Erythroblast (primary cell): Measurements from ENCODE around the gene RGS7.

Source experiments
- DNase-seq, 2 experiments: peaks; one replicate each; lab custom pipeline; 2025; lab: John Stamatoyannopoulos, UW
- GATA1 ChIP-seq: IDR thresholded peaks from 2 replicates; pipeline ENCODE4 v1.6.1; 2011; ENCODE audit warnings: low read depth, mild to moderate bottlenecking, control low read depth, low read length, moderate library complexity
- POLR2A ChIP-seq: IDR thresholded peaks from 2 replicates; pipeline ENCODE4 v1.6.1; 2011; ENCODE audit warnings: mild to moderate bottlenecking, low read length

The RGS7 gene

GRCh38 chr1:241063276-241063675, 293.7 kb downstream of the RGS7 start:
- no peak for TF ChIP-seq GATA1
- TF ChIP-seq POLR2A = no peak
- no peak for DNase-seq

- TF ChIP-seq GATA1 (no peak), POLR2A (no peak)
- no peak for DNase-seq
Measured at GRCh38 chr1:241061062-241061461, 295.9 kb downstream of the RGS7 start.

GRCh38 chr1:241048622-241049021, 308.4 kb downstream of the RGS7 start:
- TF ChIP-seq POLR2A (no peak), GATA1 (no peak)
- no peak for DNase-seq

GRCh38 chr1:241045659-241046058, 311.3 kb downstream of the RGS7 start:
- no peak for TF ChIP-seq POLR2A
- TF ChIP-seq GATA1 = no peak
- DNase-seq = no peak

GRCh38 chr1:241034203-241034936, 322.6 kb downstream of the RGS7 start:
- no peak for DNase-seq
- TF ChIP-seq POLR2A = no peak
- TF ChIP-seq GATA1 = no peak

- TF ChIP-seq GATA1 = no peak
- TF ChIP-seq POLR2A = no peak
- no peak for DNase-seq
Measured at GRCh38 chr1:241024834-241025233, 332.2 kb downstream of the RGS7 start.

GRCh38 chr1:241022366-241022765, 334.6 kb downstream of the RGS7 start:
- no peak for TF ChIP-seq GATA1
- no peak for TF ChIP-seq POLR2A
- no peak for DNase-seq

- no peak for DNase-seq
Measured at GRCh38 chr1:241020851-241021697, 335.9 kb downstream of the RGS7 start.

GRCh38 chr1:241012708-241013340, 344.2 kb downstream of the RGS7 start:
- no peak for DNase-seq
- TF ChIP-seq GATA1 (no peak), POLR2A (no peak)

More at GRCh38 chr1:241020851-241021697, 335.9 kb downstream of the RGS7 start:
- TF ChIP-seq POLR2A (no peak), GATA1 (no peak)

GRCh38 chr1:241007668-241008067, 349.3 kb downstream of the RGS7 start:
- TF ChIP-seq GATA1 (no peak), POLR2A (no peak)

GRCh38 chr1:240999826-241000225, 357.2 kb downstream of the RGS7 start:
- TF ChIP-seq POLR2A (no peak), GATA1 (no peak)
- no peak for DNase-seq

More at GRCh38 chr1:241007668-241008067, 349.3 kb downstream of the RGS7 start:
- DNase-seq = no peak

- no peak for TF ChIP-seq POLR2A
- TF ChIP-seq GATA1 = no peak
- DNase-seq = no peak
Measured at GRCh38 chr1:240998441-240999015, 358.5 kb downstream of the RGS7 start.

- DNase-seq = no peak
- TF ChIP-seq POLR2A (no peak), GATA1 (no peak)
Measured at GRCh38 chr1:240998024-240998423, 359.0 kb downstream of the RGS7 start.

- TF ChIP-seq GATA1 = no peak
- no peak for TF ChIP-seq POLR2A
- no peak for DNase-seq
Measured at GRCh38 chr1:240993004-240993403, 364.0 kb downstream of the RGS7 start.

GRCh38 chr1:240991230-240991629, 365.8 kb downstream of the RGS7 start:
- DNase-seq = no peak
- TF ChIP-seq POLR2A (no peak), GATA1 (no peak)
